Upper lobe of left lung (tissue), 6 donors: ENCODE measurements around the gene RNF214. TPM values are rescaled to one million over a fixed set of nuclear protein-coding genes. Genes with fewer than 3 reads are reported as not detected.

Source experiments
- ATAC-seq, 2 donors: fragments of 200-7000 bp; cut with Tn5 transposase; one replicate each; pipeline ENCODE4 v1.9.1; 2022; ENCODE audit warnings: mild to moderate bottlenecking in 2 of 2, moderate library complexity in 2 of 2; ENCODE audit not compliant: low FRiP score in 2 of 2
- DNase-seq, 2 donors: peaks; one replicate each; pipeline ENCODE4 v3.0.0-alpha.2; 2019 to 2020
- H3K27ac ChIP-seq, 4 donors: fragments of 200-600 bp; sonication (generic); one replicate each; pipeline ENCODE4 v1.5.1; 2016 to 2019
- H3K27me3 ChIP-seq, 4 donors: fragments of 200-600 bp; sonication (generic); one replicate each; pipeline ENCODE4 v1.5.1; 2017 to 2019
- H3K36me3 ChIP-seq, 4 donors: fragments of 200-600 bp; sonication (generic); one replicate each; pipeline ENCODE4 v1.5.1; 2016 to 2019
- H3K4me1 ChIP-seq, 4 donors: fragments of 200-600 bp; sonication (generic); one replicate each; pipeline ENCODE4 v1.5.1; 2018 to 2019
- H3K4me3 ChIP-seq, 4 donors: fragments of 200-600 bp; sonication (generic); one replicate each; pipeline ENCODE4 v1.5.1; 2017 to 2019; ENCODE audit warnings: mild to moderate bottlenecking in 2 of 4, moderate library complexity in 1 of 4
- H3K9me3 ChIP-seq, 4 donors: fragments of 200-600 bp; sonication (generic); one replicate each; pipeline ENCODE4 v1.5.1; 2018 to 2019
- CTCF ChIP-seq, 6 experiments: fragments of 450-650 bp in 4 of 6; fragments of 200-600 bp in 2 of 6; sonication (generic) in 2 of 6; IDR thresholded peaks; one replicate each; pipeline ENCODE4 v1.5.1; 2016 to 2019; ENCODE audit warnings: antibody characterized with exemption in 6 of 6
- EP300 ChIP-seq, 4 donors: sonication (generic); formaldehyde crosslinking; IDR thresholded peaks; one replicate each; pipeline ENCODE4 v1.5.1; 2017; ENCODE audit warnings: antibody characterized with exemption in 4 of 4, control low read depth in 2 of 4
- POLR2A ChIP-seq, 4 donors: fragments of 450-650 bp; IDR thresholded peaks; one replicate each; pipeline ENCODE4 v1.5.1; 2016 to 2017; ENCODE audit warnings: antibody characterized with exemption in 4 of 4, mild to moderate bottlenecking in 2 of 4
- POLR2AphosphoS5 ChIP-seq, 2 donors: sonication (generic); formaldehyde crosslinking; IDR thresholded peaks; one replicate each; pipeline ENCODE4 v1.5.1; 2017; ENCODE audit warnings: antibody characterized with exemption in 2 of 2
- WGBS, 2 donors: methylation state at CpG; one replicate each; pipeline ENCODE4 v1.1.5; 2017 to 2018; 5-methylcytosine and 5-hydroxymethylcytosine counted together
- total RNA-seq, 6 donors: library from RNA; depleted of rRNA in 4 of 6; stranded (reverse); fragments of >200 nt in 4 of 6; gene quantifications; one replicate each; pipeline versions ENCODE4 v1.1.0 to v1.2.1, GENCODE V29; 2016 to 2021
- donor health status: DM: no; HTN: no; CAD: no; lungs with moderate emphysema.
- donor health status: DM: no; HTN: yes; CAD: no; lungs with severe emphysema.

Gene RNF214
- total RNA-seq, 6 donors from 2014 or later = 9.0 to 24.1 (median 19.8) TPM

GRCh38 chr11:117197516-117198456 is 34.7 kb upstream of the RNF214 start:
- Histone ChIP-seq H3K27me3 (no peaks in the 10 kb centered on the region), H3K36me3 (peaks cover 0 to 35% (median 25%) of the 10 kb centered on the region in 4 donors), H3K9me3 (no peaks in the 10 kb centered on the region), H3K4me1 (peaks cover 7 to 30% (median 17%) of the 10 kb centered on the region in 4 donors), H3K4me3 (peak overlapping the region in 1 of 4 donors; percentile 44), H3K27ac (peak overlapping the region; percentile 27 to 81 (median 74))
- TF ChIP-seq CTCF (IDR thresholded peaks at IDR 0.05) (peak; percentile 14 to 35 (median 23)), EP300 (IDR thresholded peaks at IDR 0.05) (no peak)
- DNase-seq (peak in 1 of 2 donors; percentile 58), ATAC-seq (no peak)
- 75 to 82% methylated on average over 7 to 17 of the region's 17 CpGs for WGBS, 2 donors

GRCh38 chr11:117198613-117199012 is 33.9 kb upstream of the RNF214 start:
- ATAC-seq (no peak), DNase-seq (no peak)
- Histone ChIP-seq H3K27ac (peak overlapping the region; percentile 27 to 81 (median 74)), H3K36me3 (peaks cover 0 to 35% (median 18%) of the 10 kb centered on the region in 4 donors), H3K4me1 (peaks cover 7 to 30% (median 17%) of the 10 kb centered on the region in 4 donors), H3K27me3 (no peaks in the 10 kb centered on the region), H3K4me3 (peak overlapping the region in 3 of 4 donors; percentile 39 to 44 (median 40)), H3K9me3 (no peaks in the 10 kb centered on the region)
- no peak for TF ChIP-seq POLR2A (IDR thresholded peaks at IDR 0.05)
- TF ChIP-seq EP300 (IDR thresholded peaks at IDR 0.05) = no peak
- TF ChIP-seq CTCF (IDR thresholded peaks at IDR 0.05) = no peak
- no peak for TF ChIP-seq POLR2AphosphoS5 (IDR thresholded peaks at IDR 0.05)
- WGBS, 2 donors = 63% methylated on average over 4 of the region's 4 CpGs; no CpG with 5 or more reads in 1 of the 2 donors

GRCh38 chr11:117199053-117199915 is 33.2 kb upstream of the RNF214 start, which contains the start of gene TAGLN:
TSS of gene TAGLN (plus strand) at chr11:117199370. CDS start at chr11:117203014, 3,644 bp downstream.
- H3K36me3 ChIP-seq = peaks cover 0 to 35% (median 19%) of the 10 kb centered on the region in 4 donors
- no peaks in the 10 kb centered on the region for H3K27me3 ChIP-seq
- peak; percentile 57 to 92 for DNase-seq
- H3K4me3 ChIP-seq = peak within 1 kb of the TSS; percentile 29 to 44 (median 40)
- ATAC-seq = peak; percentile 76 to 88
- WGBS, 2 donors = 36 to 49% methylated on average over 7 to 30 of the region's 34 CpGs
- H3K4me1 ChIP-seq = peaks cover 7 to 30% (median 18%) of the 10 kb centered on the region in 4 donors
- no peaks in the 10 kb centered on the region for H3K9me3 ChIP-seq
- H3K27ac ChIP-seq = peak within 1 kb of the TSS; percentile 60 to 81 (median 74)
- no peak for TF ChIP-seq CTCF (IDR thresholded peaks at IDR 0.05)
- peak; percentile 50 to 61 for TF ChIP-seq POLR2AphosphoS5 (IDR thresholded peaks at IDR 0.05)
- TF ChIP-seq EP300 (IDR thresholded peaks at IDR 0.05) = no peak
- peak in 2 of 4 donors; percentile 38 to 43 for TF ChIP-seq POLR2A (IDR thresholded peaks at IDR 0.05)

- H3K4me3 ChIP-seq = peak overlapping the region; percentile 29 to 44 (median 40)
- peak overlapping the region; percentile 60 to 81 (median 74) for H3K27ac ChIP-seq
- peak in 1 of 2 donors; percentile 45 for DNase-seq
- no peak for TF ChIP-seq CTCF (IDR thresholded peaks at IDR 0.05)
- TF ChIP-seq EP300 (IDR thresholded peaks at IDR 0.05) = no peak
- TF ChIP-seq POLR2A (IDR thresholded peaks at IDR 0.05) = no peak
- no peak for TF ChIP-seq POLR2AphosphoS5 (IDR thresholded peaks at IDR 0.05)
- no peak for ATAC-seq
- peaks cover 7 to 30% (median 19%) of the 10 kb centered on the region in 4 donors for H3K4me1 ChIP-seq
- WGBS, 2 donors = 58 to 67% methylated on average over 8 to 13 of the region's 13 CpGs
- no peaks in the 10 kb centered on the region for H3K27me3 ChIP-seq
- no peaks in the 10 kb centered on the region for H3K9me3 ChIP-seq
- peaks cover 0 to 42% (median 25%) of the 10 kb centered on the region in 4 donors for H3K36me3 ChIP-seq
Measured at GRCh38 chr11:117199916-117200812, 32.3 kb upstream of the RNF214 start.
